Gastroesophageal sphincter (tissue), 3 donors: ENCODE results near the gene FRK.

Source experiments
- CTCF ChIP-seq, 4 experiments: fragments of 200-600 bp in 2 of 4; fragments of 450-650 bp in 2 of 4; sonication (generic) in 1 of 4; IDR thresholded peaks; one replicate each; pipeline ENCODE4 v1.5.1; 2017 to 2019; ENCODE audit warnings: antibody characterized with exemption in 4 of 4, mild to moderate bottlenecking in 2 of 4, moderate library complexity in 2 of 4
- POLR2A ChIP-seq, 2 donors: fragments of 450-650 bp; IDR thresholded peaks; one replicate each; pipeline ENCODE4 v1.6.1; 2017; ENCODE audit warnings: antibody characterized with exemption in 2 of 2, mild to moderate bottlenecking in 2 of 2, moderate library complexity in 1 of 2
- POLR2AphosphoS5 ChIP-seq: sonication (generic); formaldehyde crosslinking; IDR thresholded peaks from one replicate; pipeline ENCODE4 v1.6.1; 2017; ENCODE audit warnings: antibody characterized with exemption

GRCh38 chr6:116051244-116051643 lies 9.4 kb downstream of the FRK start:
- TF ChIP-seq CTCF (IDR thresholded peaks at IDR 0.05): no peak
- TF ChIP-seq POLR2AphosphoS5: no peak
- no peak for TF ChIP-seq POLR2A (IDR thresholded peaks at IDR 0.05)
